ENCODE results near the gene RNF2. TPM values are rescaled to one million over a fixed set of nuclear protein-coding genes. Genes with fewer than 3 reads are reported as not detected.

Gene RNF2
- total and polyA plus RNA-seq, 12 donors = 2.3 to 16.7 (median 13.2) TPM

GRCh38 chr1:185014941-185015340 lies 30.4 kb upstream of the RNF2 start:
- no peaks in the 10 kb centered on the region for H3K36me3 ChIP-seq
- intact Hi-C loops (cut with DNase I) = no loop called here
- H3K4me1 ChIP-seq = peaks cover 0 to 11% (median 0%) of the 10 kb centered on the region in 9 donors
- no peak for ATAC-seq
- WGBS, 2 donors = 82 to 90% methylated on average over 3 of the region's 3 CpGs
- no peaks in the 10 kb centered on the region for H3K9me3 ChIP-seq
- no peak overlapping the region for H3K27ac ChIP-seq
- DNase-seq = no peak
- no peaks in the 10 kb centered on the region for H3K27me3 ChIP-seq
- H3K4me3 ChIP-seq = no peak overlapping the region
- TF ChIP-seq, protein P1, sequence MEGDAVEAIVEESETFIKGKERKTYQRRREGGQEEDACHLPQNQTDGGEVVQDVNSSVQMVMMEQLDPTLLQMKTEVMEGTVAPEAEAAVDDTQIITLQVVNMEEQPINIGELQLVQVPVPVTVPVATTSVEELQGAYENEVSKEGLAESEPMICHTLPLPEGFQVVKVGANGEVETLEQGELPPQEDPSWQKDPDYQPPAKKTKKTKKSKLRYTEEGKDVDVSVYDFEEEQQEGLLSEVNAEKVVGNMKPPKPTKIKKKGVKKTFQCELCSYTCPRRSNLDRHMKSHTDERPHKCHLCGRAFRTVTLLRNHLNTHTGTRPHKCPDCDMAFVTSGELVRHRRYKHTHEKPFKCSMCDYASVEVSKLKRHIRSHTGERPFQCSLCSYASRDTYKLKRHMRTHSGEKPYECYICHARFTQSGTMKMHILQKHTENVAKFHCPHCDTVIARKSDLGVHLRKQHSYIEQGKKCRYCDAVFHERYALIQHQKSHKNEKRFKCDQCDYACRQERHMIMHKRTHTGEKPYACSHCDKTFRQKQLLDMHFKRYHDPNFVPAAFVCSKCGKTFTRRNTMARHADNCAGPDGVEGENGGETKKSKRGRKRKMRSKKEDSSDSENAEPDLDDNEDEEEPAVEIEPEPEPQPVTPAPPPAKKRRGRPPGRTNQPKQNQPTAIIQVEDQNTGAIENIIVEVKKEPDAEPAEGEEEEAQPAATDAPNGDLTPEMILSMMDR (IDR thresholded peaks at IDR 0.05) = no peak

- TF ChIP-seq, protein P1 (IDR thresholded peaks at IDR 0.05) = no peak
- Histone ChIP-seq H3K4me1 (peaks cover 0 to 11% (median 0%) of the 10 kb centered on the region in 9 donors), H3K27me3 (no peaks in the 10 kb centered on the region), H3K27ac (no peak overlapping the region), H3K36me3 (no peaks in the 10 kb centered on the region), H3K9me3 (no peaks in the 10 kb centered on the region), H3K4me3 (no peak overlapping the region)
- no peak for ATAC-seq
- WGBS, 2 donors = 92 to 95% methylated on average over 3 of the region's 3 CpGs
- intact Hi-C loops (cut with DNase I) = no loop called here
- no peak for DNase-seq
Observed at GRCh38 chr1:185015631-185016030, 29.7 kb upstream of the RNF2 start.

- Histone ChIP-seq H3K4me3 (no peak overlapping the region), H3K27me3 (no peaks in the 10 kb centered on the region), H3K36me3 (no peaks in the 10 kb centered on the region), H3K27ac (no peak overlapping the region), H3K9me3 (no peaks in the 10 kb centered on the region), H3K4me1 (peaks cover 0 to 11% (median 0%) of the 10 kb centered on the region in 9 donors)
- ATAC-seq (no peak), DNase-seq (no peak)
- 66 to 68% methylated on average over 2 of the region's 2 CpGs for WGBS, 2 donors
- intact Hi-C loops (cut with DNase I) = no loop called here
- TF ChIP-seq, protein P1 (IDR thresholded peaks at IDR 0.05) = no peak
Observed at GRCh38 chr1:185016880-185017279, 28.5 kb upstream of the RNF2 start.

GRCh38 chr1:185017338-185017737 lies 28.0 kb upstream of the RNF2 start:
- H3K27ac ChIP-seq = no peak overlapping the region
- DNase-seq = no peak
- H3K4me1 ChIP-seq = peaks cover 0 to 11% (median 0%) of the 10 kb centered on the region in 9 donors
- no peaks in the 10 kb centered on the region for H3K9me3 ChIP-seq
- ATAC-seq = no peak
- intact Hi-C loops (cut with DNase I) = no loop called here
- TF ChIP-seq, protein P1 (IDR thresholded peaks at IDR 0.05) = no peak
- WGBS, 2 donors = 89 to 93% methylated on average over 2 of the region's 2 CpGs
- H3K4me3 ChIP-seq = no peak overlapping the region
- H3K36me3 ChIP-seq = no peaks in the 10 kb centered on the region
- no peaks in the 10 kb centered on the region for H3K27me3 ChIP-seq

Data from heart right ventricle (tissue), 16 donors.